ENCODE measurements around the gene SUV39H1.
"Not testable (repeated sequence)": the region's sequence is repeated elsewhere in the genome, so short reads cannot be mapped to it uniquely, and the experiment has no call there.

SUV39H1 gene

DNA sequence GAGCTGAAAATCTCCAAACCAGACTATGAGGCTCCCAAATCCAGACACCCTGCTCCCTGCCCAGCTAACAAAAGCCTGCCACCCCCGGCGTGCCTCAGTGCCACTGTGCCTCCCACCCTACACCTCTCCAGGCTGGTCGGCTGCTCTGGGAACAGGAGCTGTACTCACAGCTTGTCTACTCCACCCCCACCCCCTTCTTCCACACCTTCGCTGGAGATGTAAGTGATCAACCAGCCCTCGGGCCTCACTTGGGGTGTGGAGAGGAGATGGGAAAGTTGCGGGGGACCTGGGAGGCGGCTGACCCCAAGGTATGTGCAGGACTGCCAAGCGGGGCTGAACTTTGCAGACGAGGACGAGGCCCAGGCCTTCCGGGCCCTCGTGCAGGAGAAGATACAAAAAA, 11.1 kb upstream of the SUV39H1 start:
- no peak for DNase-seq (ENCODE audit: low read depth in 2 of 2)

DNA sequence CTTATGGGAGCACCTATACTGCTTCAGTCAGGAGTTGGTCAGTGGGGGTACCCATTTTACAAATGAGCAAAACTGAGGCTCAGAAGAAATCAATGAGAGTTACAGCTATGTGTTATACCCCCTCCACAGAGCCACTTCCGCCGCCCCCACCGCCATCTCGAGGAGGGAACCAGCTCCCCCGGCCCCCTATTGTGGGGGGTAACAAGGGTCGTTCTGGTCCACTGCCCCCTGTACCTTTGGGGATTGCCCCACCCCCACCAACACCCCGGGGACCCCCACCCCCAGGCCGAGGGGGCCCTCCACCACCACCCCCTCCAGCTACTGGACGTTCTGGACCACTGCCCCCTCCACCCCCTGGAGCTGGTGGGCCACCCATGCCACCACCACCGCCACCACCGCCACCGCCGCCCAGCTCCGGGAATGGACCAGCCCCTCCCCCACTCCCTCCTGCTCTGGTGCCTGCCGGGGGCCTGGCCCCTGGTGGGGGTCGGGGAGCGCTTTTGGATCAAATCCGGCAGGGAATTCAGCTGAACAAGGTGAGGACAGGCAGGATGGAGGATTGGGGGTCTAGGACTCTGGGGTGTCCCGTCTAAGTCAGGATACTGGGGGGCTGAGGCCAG, 7.9 kb upstream of the SUV39H1 start:
- no peak for DNase-seq (ENCODE audit: low read depth in 2 of 2)

DNA sequence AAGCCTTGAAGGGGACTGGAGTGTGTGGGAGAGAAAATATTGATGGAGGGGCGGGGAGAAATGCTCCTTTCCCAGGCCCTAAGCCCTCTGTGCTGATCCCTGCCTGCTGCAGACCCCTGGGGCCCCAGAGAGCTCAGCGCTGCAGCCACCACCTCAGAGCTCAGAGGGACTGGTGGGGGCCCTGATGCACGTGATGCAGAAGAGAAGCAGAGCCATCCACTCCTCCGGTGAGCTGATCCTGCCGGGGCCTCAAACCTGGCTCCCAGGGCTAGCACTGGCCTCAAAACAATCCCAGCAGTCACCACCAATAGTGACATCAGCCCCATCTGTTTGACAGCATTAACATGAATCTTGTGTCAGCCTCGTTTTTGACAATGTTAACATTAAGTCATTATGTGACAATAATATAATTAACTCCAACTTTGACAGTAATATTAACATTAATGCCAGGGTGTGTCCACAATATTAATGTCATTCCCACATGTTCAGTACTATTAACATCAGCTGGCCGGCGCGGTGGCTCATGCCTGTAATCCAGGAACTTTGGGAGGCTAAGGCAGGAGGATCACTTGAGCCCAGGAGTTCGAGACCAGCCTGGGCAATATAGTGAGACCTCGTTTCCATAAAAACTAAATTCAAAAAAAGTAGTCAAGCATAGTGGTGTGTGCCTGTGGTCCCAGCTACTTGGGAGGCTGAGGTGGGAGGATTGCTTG, 7.2 kb upstream of the SUV39H1 start:
- no peak for DNase-seq (ENCODE audit: low read depth in 2 of 2)

DNA sequence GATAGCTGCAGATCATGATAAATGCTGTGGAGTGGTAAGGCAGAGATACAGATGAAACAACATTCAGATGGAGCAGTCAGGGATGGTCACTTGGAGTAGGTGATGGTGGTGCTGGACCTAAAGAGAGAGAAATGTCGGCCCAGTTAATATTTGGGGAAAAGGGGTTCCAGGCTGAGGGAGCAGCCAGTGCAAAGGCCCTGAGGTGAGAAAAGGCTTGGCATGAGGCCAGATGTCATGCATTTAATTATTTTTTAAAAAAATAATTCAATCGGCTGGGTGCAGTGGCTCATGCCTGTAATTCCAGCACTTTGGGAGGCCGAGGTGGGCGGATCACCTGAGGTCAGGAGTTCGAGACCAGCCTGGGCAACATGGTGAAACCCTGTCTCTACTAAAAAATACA, 4.8 kb upstream of the SUV39H1 start:
- not testable (repeated sequence) for DNase-seq (ENCODE audit: low read depth in 2 of 2)

DNA sequence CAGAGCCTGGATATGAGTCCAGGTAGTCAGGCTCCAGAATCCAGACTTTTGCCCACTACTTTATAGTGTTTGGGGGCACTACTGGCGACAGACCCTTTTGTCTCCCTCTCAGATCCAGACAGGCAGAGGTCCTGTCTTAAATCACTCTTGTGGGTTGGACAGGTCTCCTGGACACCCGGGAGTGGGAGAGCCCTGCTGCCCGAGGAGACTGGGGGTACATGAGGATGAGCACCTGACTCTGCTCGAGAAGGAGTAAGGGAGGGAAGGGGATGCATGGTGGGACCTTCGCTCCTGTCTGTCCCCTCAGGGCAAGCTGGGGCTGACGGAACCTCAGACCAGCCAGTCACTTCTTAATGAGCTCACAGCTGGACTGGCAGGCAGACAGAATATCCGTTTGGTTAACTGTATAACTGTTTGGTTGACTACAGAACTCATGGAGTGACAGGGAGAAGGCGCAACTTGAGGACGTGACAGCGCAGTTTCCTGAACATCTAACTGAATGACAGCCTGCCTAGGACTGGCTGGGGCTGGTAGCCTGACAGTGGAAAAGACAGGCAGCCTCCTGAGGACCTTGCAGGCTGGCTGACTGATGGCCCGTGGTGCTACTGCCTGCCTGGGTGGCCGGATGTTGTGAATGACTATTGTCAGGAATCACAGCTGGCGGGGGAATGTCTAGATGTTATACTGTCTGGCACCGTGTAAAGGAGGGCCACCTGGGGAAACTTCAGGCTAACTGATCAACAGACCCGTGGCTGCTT, 1.6 kb upstream of the SUV39H1 start:
- DNase-seq (ENCODE audit: low read depth in 2 of 2) = no peak

DNA sequence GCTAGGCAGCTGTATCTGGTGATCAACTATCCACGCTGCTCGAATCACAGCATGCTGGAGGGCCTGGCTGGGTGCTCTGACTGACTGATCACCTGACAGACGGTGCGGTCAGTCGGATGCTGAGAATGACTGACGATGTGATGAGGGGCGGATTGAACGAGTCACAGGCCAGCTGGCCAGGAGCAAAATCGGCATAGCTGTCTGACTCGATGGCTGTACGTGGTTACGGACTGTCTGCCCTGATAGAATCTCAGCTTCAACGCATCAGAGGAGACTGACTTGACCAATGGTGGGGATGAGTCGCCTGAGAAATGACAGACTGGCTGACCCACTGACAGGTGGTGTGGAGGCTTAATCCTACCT, 1.0 kb upstream of the SUV39H1 start:
- DNase-seq (ENCODE audit: low read depth in 2 of 2) = no peak

DNA sequence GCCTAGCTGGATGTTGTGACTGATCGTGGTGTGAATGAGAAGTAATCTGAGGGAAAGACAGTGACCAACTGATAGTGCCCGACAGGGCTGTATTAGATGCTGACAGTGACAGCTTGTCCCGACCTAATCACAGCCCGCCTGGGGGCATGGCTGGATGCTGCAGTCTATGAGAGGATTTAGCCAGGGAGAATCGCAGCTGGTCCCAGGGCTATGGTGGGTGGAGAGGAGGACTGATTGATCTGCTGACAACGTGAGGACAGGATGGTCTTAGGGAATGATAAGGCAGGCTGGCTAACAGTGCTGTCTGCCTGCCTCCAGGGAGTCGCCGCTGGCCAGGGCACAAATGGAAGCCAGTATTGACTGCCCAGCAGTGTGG, 621 bp upstream of the SUV39H1 start:
- DNase-seq (ENCODE audit: low read depth in 2 of 2) = no peak

DNA sequence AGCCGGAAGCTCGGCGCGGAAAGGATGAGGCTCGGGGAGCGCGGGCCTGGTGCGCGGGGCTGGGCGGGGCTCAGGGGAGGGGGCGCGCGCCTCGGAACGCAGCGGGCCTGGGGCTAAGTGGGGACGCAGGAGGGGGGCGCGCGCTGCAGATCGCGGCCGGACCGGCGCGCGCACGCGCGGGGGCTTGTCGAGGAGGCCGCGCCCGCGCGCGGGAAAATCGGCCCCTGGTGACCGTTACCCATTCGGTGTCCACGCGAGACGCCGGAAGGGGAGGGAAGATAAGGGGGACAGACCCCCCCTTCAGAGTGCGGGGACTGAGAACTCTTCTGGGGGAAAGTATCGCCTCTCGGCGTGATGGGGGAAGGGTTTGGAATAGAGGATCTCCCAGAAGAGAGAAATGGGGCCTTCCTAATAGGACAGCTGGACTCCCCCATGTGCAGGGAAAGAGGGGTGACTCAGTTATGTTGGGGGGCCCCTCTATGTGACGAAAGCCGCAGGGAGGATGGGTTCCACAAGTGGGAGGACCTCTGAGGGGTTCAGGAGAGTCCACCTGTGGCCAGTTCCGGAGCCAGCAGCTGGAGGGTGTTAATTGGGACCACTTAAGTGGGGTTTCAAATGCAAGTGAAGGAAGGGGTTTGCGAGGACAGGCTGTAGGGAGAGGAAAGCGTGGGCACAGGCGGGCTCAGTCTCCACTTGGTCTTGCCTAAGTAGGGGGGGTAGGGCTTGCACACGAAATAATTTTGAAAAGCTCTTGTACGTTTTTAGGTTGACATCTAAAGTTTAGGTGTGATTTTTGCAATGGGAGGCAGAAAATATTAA, 584 bp downstream of the SUV39H1 start:
- no peak for DNase-seq (ENCODE audit: low read depth in 2 of 2)

DNA sequence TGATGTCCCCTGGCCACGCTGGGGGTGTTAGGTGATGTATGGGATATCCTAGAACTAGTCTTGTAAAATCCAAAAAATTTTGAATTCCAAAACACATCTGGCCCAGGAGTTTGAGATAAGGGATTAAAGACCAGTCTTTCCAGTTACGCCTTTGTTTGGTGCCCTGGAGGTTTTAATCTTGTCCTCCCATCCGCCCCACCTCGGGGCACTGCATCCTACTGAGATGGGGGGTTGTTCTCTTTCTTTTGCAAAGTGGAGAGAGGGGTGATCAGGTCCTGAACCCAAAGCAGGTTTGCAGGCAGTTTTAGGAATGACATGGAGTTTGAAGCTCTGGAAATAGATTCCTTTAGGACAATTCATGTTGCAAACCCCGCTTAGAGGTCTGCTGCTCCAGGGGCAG, 1.8 kb downstream of the SUV39H1 start:
- DNase-seq (ENCODE audit: low read depth in 2 of 2) = no peak

DNA sequence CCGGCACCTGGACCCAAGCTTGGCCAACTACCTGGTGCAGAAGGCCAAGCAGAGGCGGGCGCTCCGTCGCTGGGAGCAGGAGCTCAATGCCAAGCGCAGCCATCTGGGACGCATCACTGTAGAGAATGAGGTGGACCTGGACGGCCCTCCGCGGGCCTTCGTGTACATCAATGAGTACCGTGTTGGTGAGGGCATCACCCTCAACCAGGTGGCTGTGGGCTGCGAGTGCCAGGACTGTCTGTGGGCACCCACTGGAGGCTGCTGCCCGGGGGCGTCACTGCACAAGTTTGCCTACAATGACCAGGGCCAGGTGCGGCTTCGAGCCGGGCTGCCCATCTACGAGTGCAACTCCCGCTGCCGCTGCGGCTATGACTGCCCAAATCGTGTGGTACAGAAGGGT, 3.7 kb downstream of the SUV39H1 start:
- DNase-seq (ENCODE audit: low read depth in 2 of 2) = no peak

DNA sequence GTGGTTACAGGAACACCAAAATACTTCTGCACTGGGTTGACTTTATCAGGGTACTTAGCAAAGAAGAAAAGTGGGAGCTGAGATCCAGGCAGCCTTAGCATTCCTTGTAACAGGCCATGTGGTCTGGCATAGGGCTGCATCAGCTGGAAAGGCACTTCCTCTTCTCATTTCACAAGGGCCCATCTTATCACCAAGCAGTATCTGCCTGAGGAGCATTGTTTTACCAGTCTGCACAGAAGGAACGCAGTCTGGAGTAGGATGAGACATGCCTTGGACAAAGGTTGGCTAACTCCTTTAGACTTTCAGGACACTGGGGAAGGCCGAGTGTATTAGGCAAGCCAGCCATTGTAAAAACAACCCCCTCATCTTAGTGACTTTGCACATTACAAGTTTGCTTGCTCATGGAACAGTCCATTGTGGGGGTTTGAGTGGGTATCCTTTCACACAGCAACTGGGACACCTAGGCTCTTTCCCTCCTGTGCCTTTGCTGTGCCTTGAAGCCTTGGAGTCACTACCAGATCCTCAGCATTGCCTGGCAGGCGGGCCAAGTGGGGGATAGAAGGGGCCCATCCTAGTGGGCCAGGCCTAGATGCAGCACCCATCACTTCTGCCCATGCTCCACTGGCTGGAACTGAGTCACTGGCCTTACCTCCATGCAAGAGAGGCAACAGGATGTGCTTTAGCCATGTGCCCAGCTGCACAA, 4.6 kb downstream of the SUV39H1 start:
- DNase-seq (ENCODE audit: low read depth in 2 of 2) = no peak

DNA sequence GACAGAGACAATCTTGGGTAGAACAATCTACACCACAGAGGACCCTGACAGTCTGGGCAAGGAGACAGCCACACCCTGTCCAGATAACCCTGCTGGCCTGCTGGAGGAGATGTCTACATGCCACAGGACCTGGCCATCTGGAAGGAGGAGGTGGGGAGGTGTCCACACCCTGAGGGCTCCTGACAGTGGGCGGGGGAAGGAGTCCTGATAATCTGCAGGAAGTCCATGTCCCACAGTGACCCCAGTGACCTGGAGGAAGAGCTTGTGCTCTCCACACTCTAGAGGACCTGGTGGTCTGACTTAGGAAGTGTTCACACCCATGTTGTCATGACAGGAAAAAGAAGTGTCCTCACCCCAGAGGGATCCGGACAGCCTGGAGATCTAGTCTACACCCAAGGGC, 5.5 kb downstream of the SUV39H1 start:
- DNase-seq (ENCODE audit: low read depth in 2 of 2) = no peak

DNA sequence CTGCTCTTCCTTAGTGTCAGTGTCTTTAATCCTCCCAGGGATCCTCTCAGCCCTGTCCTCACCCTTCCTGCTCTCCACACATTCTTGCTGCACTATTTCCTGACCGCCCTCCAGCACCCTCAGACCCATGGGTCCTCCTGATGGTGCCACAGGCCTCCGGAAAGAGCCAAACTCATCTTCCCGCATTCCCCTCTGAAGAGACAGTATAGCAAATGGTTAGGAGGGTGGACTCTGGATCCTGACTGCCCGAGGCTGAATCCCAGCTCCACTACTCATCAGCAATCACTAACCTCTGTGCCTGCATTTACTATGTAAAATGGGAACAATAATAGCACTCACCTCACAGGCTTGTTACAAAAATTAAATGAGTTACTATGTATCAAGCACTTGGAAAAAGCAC, 6.2 kb downstream of the SUV39H1 start:
- DNase-seq (ENCODE audit: low read depth in 2 of 2) = no peak

DNA sequence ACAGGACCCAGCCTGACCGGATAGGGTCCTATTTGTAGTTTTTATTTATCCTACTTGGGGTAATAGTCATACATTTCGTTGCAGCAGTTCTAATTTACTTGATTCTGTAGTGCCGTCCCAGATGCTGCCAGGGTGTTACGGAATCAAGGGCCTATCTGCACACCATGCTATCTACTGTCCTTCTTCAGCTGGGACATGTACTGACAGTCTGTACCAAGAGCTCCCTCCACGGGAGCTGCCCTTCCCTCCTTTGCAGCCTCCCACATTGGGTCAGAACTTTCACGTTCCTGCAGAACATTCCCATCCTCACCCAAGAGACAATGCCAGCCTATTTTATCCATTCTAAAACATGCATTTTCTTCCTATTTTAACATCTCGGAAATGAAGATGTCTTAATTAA, 6.7 kb downstream of the SUV39H1 start:
- no peak for DNase-seq (ENCODE audit: low read depth in 2 of 2)

DNA sequence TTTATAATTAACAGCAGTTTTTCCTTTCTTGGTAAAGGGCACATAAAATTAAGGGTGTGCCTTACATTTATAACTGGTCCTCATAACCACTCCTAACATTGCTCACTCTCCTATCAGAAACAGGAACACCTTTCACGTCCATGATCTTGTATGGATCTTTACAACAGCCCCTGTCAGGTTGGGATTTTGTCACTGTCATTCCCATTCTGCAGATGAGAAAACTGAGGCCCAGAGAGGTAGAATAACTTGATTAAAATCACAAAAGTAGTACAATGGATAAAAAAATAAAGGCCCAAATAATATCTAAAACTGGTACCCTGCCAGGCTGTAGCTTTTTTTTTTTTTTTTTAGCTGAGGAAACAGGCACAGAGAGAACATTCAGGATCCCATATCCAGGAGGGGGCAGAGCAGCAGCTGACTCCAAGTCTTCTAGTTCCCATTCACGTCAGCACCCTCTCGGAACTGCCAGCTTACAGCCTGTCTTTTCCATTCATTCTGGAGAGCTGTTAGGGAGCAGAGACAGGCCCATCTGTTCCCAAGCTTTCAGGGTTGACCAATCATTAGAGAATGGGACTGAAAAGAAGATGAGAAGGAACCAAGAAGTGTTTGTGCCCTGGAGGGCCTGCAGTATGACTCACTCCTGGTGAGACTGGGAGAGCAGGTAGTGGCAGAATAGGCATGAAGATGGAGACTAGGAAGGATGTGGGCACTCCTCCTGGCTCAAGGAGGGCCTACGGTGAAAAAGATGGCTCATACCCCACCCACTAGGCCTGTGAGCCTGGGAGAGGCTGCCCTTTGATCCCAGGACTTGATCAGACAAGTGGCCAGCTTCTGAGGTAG, 7.3 kb downstream of the SUV39H1 start:
- no peak for DNase-seq (ENCODE audit: low read depth in 2 of 2)

DNA sequence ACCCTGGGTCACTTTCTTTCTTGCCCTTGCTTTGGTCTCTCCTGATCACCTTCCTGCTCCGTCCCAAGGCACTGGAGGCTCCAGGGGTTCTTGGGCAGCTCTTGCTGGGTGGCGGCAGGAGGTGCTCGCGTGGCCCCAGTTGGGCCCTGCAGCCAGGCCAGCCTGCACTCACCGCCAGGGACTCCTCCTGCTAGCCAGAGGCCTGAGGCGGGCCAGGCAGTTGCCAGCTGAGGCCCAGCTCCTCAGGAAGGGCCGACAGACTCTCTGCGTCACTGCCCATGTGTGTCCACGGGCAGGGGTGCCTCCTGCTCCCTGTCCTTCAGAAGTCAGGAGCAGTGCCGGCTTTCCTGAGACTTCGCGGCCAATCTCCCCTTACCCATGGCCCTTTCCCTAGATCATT, 9.3 kb downstream of the SUV39H1 start:
- no peak for DNase-seq (ENCODE audit: low read depth in 2 of 2)

DNA sequence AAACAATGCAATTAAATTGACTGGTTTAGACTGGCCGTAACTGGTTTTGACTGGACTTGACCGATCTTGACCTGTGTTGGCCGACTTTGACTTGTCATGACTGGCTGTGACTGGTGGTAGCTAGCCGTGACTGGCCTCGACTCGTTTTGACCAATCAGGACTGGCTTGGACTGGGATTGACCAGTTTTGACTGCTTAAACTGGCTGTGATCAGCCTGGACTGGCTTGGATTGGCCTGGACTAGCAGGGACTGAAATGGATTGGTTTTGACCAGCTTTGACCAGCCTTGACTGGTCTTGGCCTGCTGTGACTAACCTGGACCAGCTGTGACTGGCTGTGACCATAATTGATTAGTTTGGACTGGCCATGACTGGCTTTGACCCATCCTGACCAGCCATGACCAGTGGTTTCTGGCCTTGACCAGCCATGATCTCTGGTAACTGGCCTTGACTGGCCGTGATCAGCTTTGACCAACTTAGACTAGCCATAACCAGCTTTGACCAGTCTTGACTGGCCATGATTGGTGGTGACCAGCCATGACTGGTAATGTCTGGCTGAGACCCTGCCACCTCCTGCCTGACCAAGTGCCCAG, 13.1 kb downstream of the SUV39H1 start:
- DNase-seq (ENCODE audit: low read depth in 2 of 2) = no peak

DNA sequence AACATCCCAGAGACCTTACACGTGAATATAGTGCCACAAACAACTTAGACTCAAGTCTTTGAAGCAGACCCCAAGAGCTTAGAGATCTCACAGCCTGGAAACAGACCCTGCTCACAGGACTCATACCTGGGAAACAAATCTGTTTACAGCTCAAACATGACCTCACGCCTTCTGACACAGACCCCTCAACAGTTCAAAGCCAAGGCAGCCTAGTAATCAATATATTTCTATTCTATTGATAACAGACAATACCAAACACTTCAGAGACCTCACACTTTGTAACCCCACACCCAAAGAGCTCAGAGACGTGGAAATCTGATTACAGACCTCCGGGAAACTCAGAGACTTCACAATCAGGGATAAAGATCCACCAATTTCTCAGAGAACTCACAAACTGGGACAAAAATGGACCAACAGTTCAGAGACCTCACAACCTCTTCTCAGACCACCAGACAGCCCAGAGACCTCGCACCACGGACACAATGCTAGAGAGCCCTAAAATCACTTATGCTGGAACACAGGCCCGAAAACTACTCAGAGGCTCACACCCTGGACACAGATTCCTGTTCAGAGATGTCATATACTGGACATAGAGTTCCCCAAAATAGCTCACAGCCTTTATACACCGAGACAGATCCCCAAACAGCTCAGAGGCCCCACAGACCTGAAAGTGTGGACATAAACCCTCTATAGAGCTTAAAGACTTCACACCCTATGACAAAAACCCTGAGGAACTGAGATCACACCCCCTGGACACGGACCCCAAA, 14.8 kb downstream of the SUV39H1 start:
- no peak for DNase-seq (ENCODE audit: low read depth in 2 of 2)

DNA sequence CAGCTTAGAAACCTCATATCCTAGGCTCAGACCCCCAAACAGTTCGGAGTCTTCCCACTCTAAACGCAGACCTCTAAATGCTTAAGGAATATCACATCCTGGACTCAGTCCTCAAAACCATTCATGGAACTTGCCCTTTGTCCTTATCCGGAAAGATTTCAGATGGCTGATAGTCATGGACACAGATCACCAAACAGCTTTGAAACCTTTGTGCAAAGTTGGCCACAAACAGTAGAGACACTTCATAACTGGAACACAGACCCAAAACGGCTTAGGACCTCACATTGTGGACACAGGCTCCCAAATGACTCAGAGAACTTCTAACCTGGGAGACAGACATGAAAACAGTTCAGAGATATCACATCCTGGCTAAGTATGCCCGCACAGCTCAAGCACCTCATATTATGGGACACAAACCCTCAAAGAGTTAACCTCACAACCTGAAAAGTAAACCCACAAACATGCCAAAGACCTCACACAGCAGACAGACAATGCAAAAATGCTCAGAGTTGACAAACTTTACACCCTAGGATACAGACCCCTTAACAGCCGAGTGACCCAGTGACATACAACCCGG, 15.5 kb downstream of the SUV39H1 start:
- no peak for DNase-seq (ENCODE audit: low read depth in 2 of 2)
